ENCODE results near the gene U2SURP. TPM values are rescaled to one million over a fixed set of nuclear protein-coding genes. Genes with fewer than 3 reads are reported as not detected.
"Not testable (repeated sequence)": the region's sequence is repeated elsewhere in the genome, so short reads cannot be mapped to it uniquely, and the experiment has no call there.

The U2SURP gene
- total RNA-seq, 4 donors from 2014 or later, result 43.2 to 63.7 (median 43.9) TPM

- Histone ChIP-seq H3K27me3 (no peaks in the 10 kb centered on the region), H3K36me3 (no peaks in the 10 kb centered on the region), H3K4me3 (no peak overlapping the region), H3K9me3 (no peaks in the 10 kb centered on the region), H3K27ac (peak overlapping the region; percentile 52 to 74 (median 66)), H3K4me1 (peaks cover 0 to 8% of the 10 kb centered on the region in 2 donors)
- no peak for TF ChIP-seq POLR2A (IDR thresholded peaks at IDR 0.05)
- no peak for TF ChIP-seq CTCF (IDR thresholded peaks at IDR 0.05 in 4 of 5, conservative IDR thresholded peaks at IDR 0.05 in 1 of 5)
- ATAC-seq (peak; percentile 95 to 97), DNase-seq (peak; percentile 57 to 73)
- intact Hi-C loops (cut with DNase I; ENCODE audit: low total_unique reads) (loop anchor here (1.0 to 2.0 kb wide), 4 partner anchors 14 to 401 kb away; partner anchors contain the start of gene U2SURP), in situ Hi-C loops (cut with MboI; ENCODE audit: low sequenced_read_pairs in 4 of 4) (loop anchor here in 2 of 4 donors (10.0 to 25.0 kb wide), 2 partner anchors 163 to 400 kb away; partner anchors contain the start of genes ATR (in 1 of the 2) and PLS1 (in 1 of the 2))
Observed at GRCh38 chr3:142987707-142988106, 13.7 kb upstream of the U2SURP start.

- intact Hi-C loops (cut with DNase I; ENCODE audit: low total_unique reads); H3K9me3 ChIP-seq; H3K36me3 ChIP-seq; H3K4me1 ChIP-seq; H3K4me3 ChIP-seq; H3K27me3 ChIP-seq; ATAC-seq; DNase-seq: not testable (repeated sequence)
- H3K27ac ChIP-seq, result peak overlapping the region; percentile 52 to 74 (median 66)
- in situ Hi-C loops (cut with MboI; ENCODE audit: low sequenced_read_pairs in 4 of 4), result loop anchor here in 2 of 4 donors (10.0 to 25.0 kb wide), 2 partner anchors 163 to 401 kb away; partner anchors contain the start of genes ATR (in 1 of the 2) and PLS1 (in 1 of the 2)
Observed at GRCh38 chr3:142988221-142988620, 13.1 kb upstream of the U2SURP start.

- not testable (repeated sequence) for H3K27ac ChIP-seq, H3K9me3 ChIP-seq, DNase-seq
Observed at GRCh38 chr3:142988826-142989225, 12.5 kb upstream of the U2SURP start.

GRCh38 chr3:142990721-142991120, 10.6 kb upstream of the U2SURP start:
- no peak overlapping the region for H3K27ac ChIP-seq
- in situ Hi-C loops (cut with MboI; ENCODE audit: low sequenced_read_pairs in 4 of 4) (loop anchor here (5.0 to 25.0 kb wide), 8 partner anchors 56 to 406 kb away; partner anchors contain the start of genes PLS1 (in 2 of the 4) and ATR (in 1 of the 4)), intact Hi-C loops (cut with DNase I; ENCODE audit: low total_unique reads) (no loop called here)
- no peaks in the 10 kb centered on the region for H3K27me3 ChIP-seq
- ATAC-seq, result no peak
- no peak overlapping the region for H3K4me3 ChIP-seq
- H3K9me3 ChIP-seq, result no peaks in the 10 kb centered on the region
- no peak for TF ChIP-seq POLR2A (IDR thresholded peaks at IDR 0.05)
- TF ChIP-seq CTCF (IDR thresholded peaks at IDR 0.05 in 4 of 5, conservative IDR thresholded peaks at IDR 0.05 in 1 of 5), result no peak
- no peak for DNase-seq
- H3K4me1 ChIP-seq, result peaks cover 0 to 8% of the 10 kb centered on the region in 2 donors
- H3K36me3 ChIP-seq, result no peaks in the 10 kb centered on the region

More at GRCh38 chr3:142988826-142989225, 12.5 kb upstream of the U2SURP start:
- H3K36me3 ChIP-seq; H3K27me3 ChIP-seq; ATAC-seq; H3K4me1 ChIP-seq; intact Hi-C loops (cut with DNase I; ENCODE audit: low total_unique reads); H3K4me3 ChIP-seq: not testable (repeated sequence)
- in situ Hi-C loops (cut with MboI; ENCODE audit: low sequenced_read_pairs in 4 of 4), result loop anchor here in 2 of 4 donors (10.0 to 25.0 kb wide), 2 partner anchors 164 to 402 kb away; partner anchors contain the start of genes ATR (in 1 of the 2) and PLS1 (in 1 of the 2)

- no peaks in the 10 kb centered on the region for H3K36me3 ChIP-seq
- DNase-seq, result no peak
- no peak overlapping the region for H3K4me3 ChIP-seq
- TF ChIP-seq CTCF (IDR thresholded peaks at IDR 0.05 in 4 of 5, conservative IDR thresholded peaks at IDR 0.05 in 1 of 5) (no peak), POLR2A (IDR thresholded peaks at IDR 0.05) (no peak)
- peaks cover 0 to 7% of the 10 kb centered on the region in 2 donors for H3K4me1 ChIP-seq
- intact Hi-C loops (cut with DNase I; ENCODE audit: low total_unique reads), result no loop called here
- no peaks in the 10 kb centered on the region for H3K27me3 ChIP-seq
- H3K9me3 ChIP-seq, result no peaks in the 10 kb centered on the region
- in situ Hi-C loops (cut with MboI; ENCODE audit: low sequenced_read_pairs in 4 of 4), result loop anchor here (5.0 to 25.0 kb wide), 8 partner anchors 58 to 408 kb away; partner anchors contain the start of genes PLS1 (in 2 of the 4) and ATR (in 1 of the 4)
- ATAC-seq, result no peak
- H3K27ac ChIP-seq, result no peak overlapping the region
Observed at GRCh38 chr3:142992323-142992722, 9.0 kb upstream of the U2SURP start.
